ENCODE measurements around the gene EXD2. TPM values are rescaled to one million over a fixed set of nuclear protein-coding genes. Genes with fewer than 3 reads are reported as not detected.
A peak's percentile ranks its signal among the peaks of the same experiment; 100 is the strongest.

The EXD2 gene
- total RNA-seq, 1 donor from 2014 or later = 31.2 TPM

DNA sequence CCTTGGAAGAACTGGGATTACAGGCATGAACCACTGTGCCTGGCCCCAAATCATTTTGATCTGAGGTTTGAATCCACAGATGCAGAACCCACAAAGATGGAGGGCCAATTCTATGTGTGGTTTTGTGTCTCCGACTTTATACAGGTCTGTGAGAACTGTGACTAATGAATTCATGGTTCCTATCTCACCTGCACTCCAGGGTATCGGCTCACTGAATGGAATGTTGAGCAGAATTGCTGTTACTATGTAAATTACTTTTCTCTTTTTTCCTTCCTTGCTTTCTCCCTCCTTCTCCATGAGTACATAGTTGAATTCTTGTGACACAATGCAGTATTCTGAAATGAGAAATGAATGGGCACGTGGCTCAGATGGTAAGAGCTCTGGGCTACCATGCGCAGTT, 47.6 kb downstream of the EXD2 start:
- no peak for DNase-seq
- Mint-ChIP-seq H3K4me3 (ENCODE audit: unreplicated experiment) (no peak overlapping the region), H3K4me1 (ENCODE audit: low read depth, unreplicated experiment) (peaks cover 16% of the 10 kb centered on the region), H3K27me3 (ENCODE audit: unreplicated experiment) (no peaks in the 10 kb centered on the region), H3K27ac (ENCODE audit: unreplicated experiment) (no peak overlapping the region), H3K9me3 (ENCODE audit: unreplicated experiment) (no peaks in the 10 kb centered on the region), H3K36me3 (ENCODE audit: unreplicated experiment) (peaks cover 12% of the 10 kb centered on the region)
- TF ChIP-seq, protein P1, sequence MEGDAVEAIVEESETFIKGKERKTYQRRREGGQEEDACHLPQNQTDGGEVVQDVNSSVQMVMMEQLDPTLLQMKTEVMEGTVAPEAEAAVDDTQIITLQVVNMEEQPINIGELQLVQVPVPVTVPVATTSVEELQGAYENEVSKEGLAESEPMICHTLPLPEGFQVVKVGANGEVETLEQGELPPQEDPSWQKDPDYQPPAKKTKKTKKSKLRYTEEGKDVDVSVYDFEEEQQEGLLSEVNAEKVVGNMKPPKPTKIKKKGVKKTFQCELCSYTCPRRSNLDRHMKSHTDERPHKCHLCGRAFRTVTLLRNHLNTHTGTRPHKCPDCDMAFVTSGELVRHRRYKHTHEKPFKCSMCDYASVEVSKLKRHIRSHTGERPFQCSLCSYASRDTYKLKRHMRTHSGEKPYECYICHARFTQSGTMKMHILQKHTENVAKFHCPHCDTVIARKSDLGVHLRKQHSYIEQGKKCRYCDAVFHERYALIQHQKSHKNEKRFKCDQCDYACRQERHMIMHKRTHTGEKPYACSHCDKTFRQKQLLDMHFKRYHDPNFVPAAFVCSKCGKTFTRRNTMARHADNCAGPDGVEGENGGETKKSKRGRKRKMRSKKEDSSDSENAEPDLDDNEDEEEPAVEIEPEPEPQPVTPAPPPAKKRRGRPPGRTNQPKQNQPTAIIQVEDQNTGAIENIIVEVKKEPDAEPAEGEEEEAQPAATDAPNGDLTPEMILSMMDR (IDR thresholded peaks at IDR 0.05; ENCODE audit: partially characterized antibody, unreplicated experiment) = no peak

DNA sequence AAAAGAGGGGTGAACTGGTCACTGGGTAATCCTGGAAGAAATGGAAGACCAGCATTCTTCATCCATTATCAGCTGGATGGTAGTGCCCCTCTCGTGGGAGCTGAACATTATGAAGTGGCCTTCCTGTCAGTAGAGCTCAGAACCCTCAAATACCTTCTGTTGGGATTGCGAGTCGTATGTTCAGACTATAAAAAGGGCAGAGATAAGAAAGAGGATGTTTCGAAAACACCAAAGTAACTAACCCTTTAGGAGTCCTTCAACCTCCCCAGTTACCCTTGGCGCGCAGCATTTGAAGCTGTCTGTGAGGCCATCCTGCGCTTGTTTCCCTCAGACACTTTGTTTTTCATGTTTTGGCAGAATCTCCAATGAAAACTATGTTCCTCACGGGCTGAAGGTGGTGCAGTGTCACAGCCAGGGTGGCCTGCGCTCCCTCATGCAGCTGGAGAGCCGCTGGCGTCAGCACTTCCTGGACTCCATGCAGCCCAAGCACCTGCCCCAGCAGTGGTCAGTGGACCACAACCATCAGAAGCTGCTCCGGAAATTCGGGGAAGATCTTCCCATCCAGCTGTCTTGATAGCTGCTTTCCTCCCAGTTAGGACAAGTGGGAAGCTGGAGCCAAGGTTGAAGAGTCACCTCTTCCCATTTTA, 49.4 kb downstream of the EXD2 start:
- Mint-ChIP-seq H3K27ac (ENCODE audit: unreplicated experiment) (no peak overlapping the region), H3K4me1 (ENCODE audit: low read depth, unreplicated experiment) (peaks cover 22% of the 10 kb centered on the region), H3K27me3 (ENCODE audit: unreplicated experiment) (no peaks in the 10 kb centered on the region), H3K9me3 (ENCODE audit: unreplicated experiment) (no peaks in the 10 kb centered on the region), H3K4me3 (ENCODE audit: unreplicated experiment) (no peak overlapping the region), H3K36me3 (ENCODE audit: unreplicated experiment) (peaks cover 12% of the 10 kb centered on the region)
- TF ChIP-seq, protein P1 (IDR thresholded peaks at IDR 0.05; ENCODE audit: partially characterized antibody, unreplicated experiment) = no peak
- DNase-seq = no peak

DNA sequence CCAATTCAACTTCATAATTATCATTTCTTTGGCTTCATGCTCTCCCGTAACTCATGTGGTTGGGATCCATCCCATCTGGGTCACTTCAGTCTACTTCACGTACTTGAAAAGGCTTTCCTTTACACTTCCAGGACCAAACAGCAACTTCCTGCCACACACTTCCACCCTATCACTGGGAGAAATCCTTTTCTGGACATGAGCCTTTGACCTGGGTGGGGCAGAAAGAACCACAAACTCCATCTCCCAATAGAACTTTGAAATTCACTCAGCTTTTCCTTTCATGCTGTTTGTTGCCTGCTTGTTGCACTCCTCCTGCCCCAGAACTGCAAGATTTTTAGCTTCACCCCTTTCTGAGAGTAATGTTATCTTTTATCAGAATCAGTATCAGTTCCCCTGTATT, 50.3 kb downstream of the EXD2 start:
- DNase-seq = no peak
- H3K36me3 Mint-ChIP-seq (ENCODE audit: unreplicated experiment) = peaks cover 4% of the 10 kb centered on the region
- no peaks in the 10 kb centered on the region for H3K27me3 Mint-ChIP-seq (ENCODE audit: unreplicated experiment)
- H3K4me1 Mint-ChIP-seq (ENCODE audit: low read depth, unreplicated experiment) = peaks cover 26% of the 10 kb centered on the region
- peaks cover 4% of the 10 kb centered on the region for H3K9me3 Mint-ChIP-seq (ENCODE audit: unreplicated experiment)
- H3K27ac Mint-ChIP-seq (ENCODE audit: unreplicated experiment) = no peak overlapping the region
- TF ChIP-seq, protein P1 (IDR thresholded peaks at IDR 0.05; ENCODE audit: partially characterized antibody, unreplicated experiment) = no peak
- no peak overlapping the region for H3K4me3 Mint-ChIP-seq (ENCODE audit: unreplicated experiment)

DNA sequence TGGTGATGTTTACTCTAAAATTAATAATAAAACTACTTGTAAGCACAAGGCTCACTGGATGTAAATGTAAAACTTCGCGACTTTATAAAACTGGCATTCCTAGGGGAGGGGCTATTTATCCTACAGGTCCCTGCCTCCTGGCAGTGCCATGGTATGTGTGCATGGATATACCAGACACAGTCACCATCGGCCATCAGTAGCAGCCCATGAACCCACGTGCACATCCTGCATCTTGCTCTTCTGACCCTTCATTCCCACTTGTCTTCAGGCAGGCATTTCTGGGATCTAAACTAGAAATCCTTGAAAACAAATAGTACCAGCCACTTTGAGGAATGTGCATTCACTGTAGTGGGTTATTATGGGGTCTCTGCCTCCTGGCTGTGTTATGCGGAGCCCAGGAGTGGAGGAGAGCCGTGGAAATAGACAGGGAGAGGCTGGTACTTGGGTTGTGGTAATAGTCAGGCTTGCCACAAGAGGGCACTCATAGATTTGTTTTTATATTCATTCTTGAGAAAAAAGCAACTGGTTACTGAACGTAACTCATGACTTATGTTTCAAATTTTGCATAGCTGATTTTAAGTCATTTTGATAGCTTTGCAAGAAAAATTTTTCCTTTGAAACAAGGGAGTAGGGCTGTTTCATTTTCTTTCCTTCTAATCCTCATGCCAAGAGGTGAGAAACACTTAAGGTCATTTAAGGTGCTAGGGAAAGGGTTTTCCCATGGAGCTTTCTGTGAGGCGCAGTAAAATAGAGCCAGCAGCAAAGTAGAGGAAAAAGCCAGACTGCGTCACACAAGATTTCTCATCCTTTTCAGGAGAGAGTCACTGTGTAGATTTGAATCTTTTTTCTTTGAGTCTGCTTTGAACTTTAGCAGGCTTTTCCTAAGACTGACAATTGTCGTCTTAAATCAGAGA, 51.3 kb downstream of the EXD2 start:
- peak; percentile 56 for DNase-seq
- H3K4me1 Mint-ChIP-seq (ENCODE audit: low read depth, unreplicated experiment) = peaks cover 34% of the 10 kb centered on the region
- TF ChIP-seq, protein P1 (IDR thresholded peaks at IDR 0.05; ENCODE audit: partially characterized antibody, unreplicated experiment) = peak; percentile 85
- peaks cover 10% of the 10 kb centered on the region for H3K9me3 Mint-ChIP-seq (ENCODE audit: unreplicated experiment)
- peaks cover 4% of the 10 kb centered on the region for H3K27me3 Mint-ChIP-seq (ENCODE audit: unreplicated experiment)
- no peak overlapping the region for H3K27ac Mint-ChIP-seq (ENCODE audit: unreplicated experiment)
- H3K36me3 Mint-ChIP-seq (ENCODE audit: unreplicated experiment) = no peaks in the 10 kb centered on the region
- no peak overlapping the region for H3K4me3 Mint-ChIP-seq (ENCODE audit: unreplicated experiment)

DNA sequence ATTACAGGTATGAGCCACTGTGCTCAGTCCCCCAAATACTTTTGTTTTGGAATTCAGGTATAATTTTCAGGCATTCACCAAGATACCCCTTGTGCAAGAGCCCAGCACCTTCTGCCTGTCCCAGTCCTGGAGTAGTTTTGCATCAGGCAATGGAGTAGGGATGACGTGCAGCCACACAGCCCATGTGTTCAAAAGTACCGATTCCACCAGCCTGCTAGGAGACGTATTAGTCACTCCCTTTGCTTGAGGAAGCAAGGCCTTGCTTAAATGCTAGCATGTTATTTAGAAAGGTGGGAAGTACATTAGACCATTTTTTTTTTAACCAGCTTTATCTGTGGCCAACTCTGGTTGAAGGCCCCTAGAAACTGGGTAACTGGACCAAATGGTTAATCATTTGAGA, 53.6 kb downstream of the EXD2 start:
- DNase-seq = no peak
- Mint-ChIP-seq H3K27ac (ENCODE audit: unreplicated experiment) (no peak overlapping the region), H3K27me3 (ENCODE audit: unreplicated experiment) (peaks cover 4% of the 10 kb centered on the region), H3K4me3 (ENCODE audit: unreplicated experiment) (no peak overlapping the region), H3K36me3 (ENCODE audit: unreplicated experiment) (no peaks in the 10 kb centered on the region), H3K9me3 (ENCODE audit: unreplicated experiment) (peaks cover 17% of the 10 kb centered on the region), H3K4me1 (ENCODE audit: low read depth, unreplicated experiment) (peaks cover 54% of the 10 kb centered on the region)
- TF ChIP-seq, protein P1 (IDR thresholded peaks at IDR 0.05; ENCODE audit: partially characterized antibody, unreplicated experiment) = no peak

Data from glutamatergic neuron (in vitro differentiated cells).